ENCODE data around the gene BAHCC1.
A peak's percentile ranks its signal among the peaks of the same experiment; 100 is the strongest.

Gene BAHCC1

DNA sequence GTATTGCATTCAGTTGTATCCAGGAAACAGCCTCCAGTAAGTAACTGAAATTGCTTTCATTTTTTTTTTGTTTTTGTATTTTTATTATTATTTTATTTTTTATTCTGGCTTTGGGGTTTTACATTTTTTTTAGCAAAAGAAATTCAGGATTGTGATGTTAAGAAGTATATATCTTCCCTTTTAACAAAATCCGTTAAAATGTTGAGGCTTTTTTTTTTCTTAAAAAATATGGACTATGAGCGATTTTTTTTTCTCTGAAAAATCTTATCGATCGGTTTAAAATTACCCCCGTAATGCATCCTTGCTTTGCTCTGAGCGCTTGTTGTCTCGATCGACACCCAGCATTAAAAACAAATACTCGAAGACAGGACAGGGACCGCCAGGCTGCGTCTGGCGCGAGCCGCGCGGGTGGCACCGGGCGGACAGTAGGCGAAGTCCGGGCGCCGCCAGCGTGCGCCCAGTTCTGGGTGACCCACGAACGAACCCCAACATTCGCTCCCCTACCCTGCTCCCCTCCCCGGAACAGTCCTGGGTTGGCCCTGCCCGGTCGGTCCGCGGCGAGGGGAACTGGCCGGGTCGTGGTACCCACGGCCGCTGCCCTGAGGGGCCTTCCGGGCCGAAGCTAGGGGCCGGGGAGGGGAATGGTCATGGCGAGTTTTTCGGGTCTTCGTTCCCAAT is 482 bp downstream of the BAHCC1 start:
- H3K4me3 ChIP-seq (IDR thresholded peaks at IDR 0.05; ENCODE audit: insufficient read depth, low read depth, low read length): no peak overlapping the region
- H2AFZ ChIP-seq (ENCODE audit: low read depth): no peak overlapping the region
- no peaks in the 10 kb centered on the region for H3K79me2 ChIP-seq (ENCODE audit: insufficient read depth, low read depth)
- no peaks in the 10 kb centered on the region for H3K36me3 ChIP-seq (ENCODE audit: insufficient read depth)
- H3K9ac ChIP-seq: no peak overlapping the region
- H3K27ac ChIP-seq: no peak overlapping the region
- H4K20me1 ChIP-seq (ENCODE audit: insufficient read depth): no peaks in the 10 kb centered on the region
- peak overlapping the region; percentile 65; the same call in 1 of the 2 replicates for H3K4me2 ChIP-seq
- peaks cover 93% of the 10 kb centered on the region for H3K27me3 ChIP-seq (ENCODE audit: insufficient read depth, low read depth)
- H3K4me1 ChIP-seq (ENCODE audit: low read depth, poor library complexity, severe bottlenecking): peaks cover 19% of the 10 kb centered on the region
- TF ChIP-seq, protein P1, sequence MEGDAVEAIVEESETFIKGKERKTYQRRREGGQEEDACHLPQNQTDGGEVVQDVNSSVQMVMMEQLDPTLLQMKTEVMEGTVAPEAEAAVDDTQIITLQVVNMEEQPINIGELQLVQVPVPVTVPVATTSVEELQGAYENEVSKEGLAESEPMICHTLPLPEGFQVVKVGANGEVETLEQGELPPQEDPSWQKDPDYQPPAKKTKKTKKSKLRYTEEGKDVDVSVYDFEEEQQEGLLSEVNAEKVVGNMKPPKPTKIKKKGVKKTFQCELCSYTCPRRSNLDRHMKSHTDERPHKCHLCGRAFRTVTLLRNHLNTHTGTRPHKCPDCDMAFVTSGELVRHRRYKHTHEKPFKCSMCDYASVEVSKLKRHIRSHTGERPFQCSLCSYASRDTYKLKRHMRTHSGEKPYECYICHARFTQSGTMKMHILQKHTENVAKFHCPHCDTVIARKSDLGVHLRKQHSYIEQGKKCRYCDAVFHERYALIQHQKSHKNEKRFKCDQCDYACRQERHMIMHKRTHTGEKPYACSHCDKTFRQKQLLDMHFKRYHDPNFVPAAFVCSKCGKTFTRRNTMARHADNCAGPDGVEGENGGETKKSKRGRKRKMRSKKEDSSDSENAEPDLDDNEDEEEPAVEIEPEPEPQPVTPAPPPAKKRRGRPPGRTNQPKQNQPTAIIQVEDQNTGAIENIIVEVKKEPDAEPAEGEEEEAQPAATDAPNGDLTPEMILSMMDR (conservative IDR thresholded peaks at IDR 0.05; ENCODE audit: low read depth, low read length): no peak

DNA sequence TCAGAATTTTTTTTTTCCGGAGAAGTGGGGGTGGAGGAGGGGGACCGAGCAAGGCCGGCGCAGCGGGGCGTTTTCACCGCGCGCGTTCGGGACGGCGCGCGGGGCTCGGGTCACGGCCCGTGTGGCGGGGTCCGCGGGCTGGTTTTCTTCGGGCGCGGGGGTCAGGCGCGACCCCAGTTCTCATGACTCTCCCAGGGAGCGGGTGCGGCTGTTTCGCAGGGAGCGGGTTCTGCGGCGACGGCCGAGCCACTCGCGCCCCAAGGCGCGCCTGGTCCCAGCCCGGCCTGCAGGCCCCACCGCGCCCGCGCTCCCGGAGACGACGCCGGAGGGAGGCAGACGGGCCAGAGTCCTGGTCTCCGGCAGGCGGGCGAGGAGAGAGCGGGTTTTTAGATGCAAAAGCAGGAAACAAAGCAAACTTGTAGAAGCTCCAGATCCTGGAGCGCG is 1.0 kb downstream of the BAHCC1 start:
- Histone ChIP-seq H3K36me3 (ENCODE audit: insufficient read depth) (no peaks in the 10 kb centered on the region), H3K27ac (no peak overlapping the region), H3K4me2 (no peak overlapping the region; the same call in 1 of the 2 replicates), H3K9ac (no peak overlapping the region), H3K27me3 (ENCODE audit: insufficient read depth, low read depth) (peaks cover 93% of the 10 kb centered on the region), H4K20me1 (ENCODE audit: insufficient read depth) (no peaks in the 10 kb centered on the region), H3K4me1 (ENCODE audit: low read depth, poor library complexity, severe bottlenecking) (peaks cover 19% of the 10 kb centered on the region), H3K79me2 (ENCODE audit: insufficient read depth, low read depth) (no peaks in the 10 kb centered on the region), H2AFZ (ENCODE audit: low read depth) (no peak overlapping the region; the same call in 1 of the 2 replicates), H3K4me3 (IDR thresholded peaks at IDR 0.05; ENCODE audit: insufficient read depth, low read depth, low read length) (no peak overlapping the region)
- TF ChIP-seq, protein P1 (conservative IDR thresholded peaks at IDR 0.05; ENCODE audit: low read depth, low read length): no peak

DNA sequence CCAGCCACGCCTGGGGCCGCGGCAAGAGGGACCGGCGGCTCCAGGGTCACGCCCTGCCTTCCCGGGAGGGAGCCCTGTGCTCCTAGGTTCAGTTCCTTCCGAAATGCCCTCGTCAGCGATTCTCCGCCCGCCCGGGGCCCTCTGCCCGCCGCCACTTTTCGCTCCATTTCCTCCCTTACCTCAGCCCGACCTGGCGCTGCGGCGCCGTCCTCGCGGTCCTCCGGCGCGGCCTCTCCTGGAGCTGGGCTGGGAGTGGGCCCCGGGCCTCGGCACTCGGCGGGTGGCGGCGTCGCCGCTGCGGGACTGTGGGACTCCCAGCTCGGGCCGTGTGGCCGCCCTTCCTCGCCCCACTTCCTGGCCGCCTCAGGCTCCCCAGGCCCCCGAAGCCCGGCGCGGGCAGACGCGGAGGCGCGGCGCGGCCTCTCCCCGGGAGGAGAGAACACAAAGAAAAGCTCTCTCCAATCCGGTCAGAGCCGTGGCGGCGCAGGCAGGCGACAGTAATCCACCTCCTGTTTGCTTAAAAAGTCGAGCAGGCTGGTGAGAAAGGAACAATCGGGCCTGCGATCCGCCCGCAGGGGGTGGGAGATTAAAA is 1.6 kb downstream of the BAHCC1 start:
- Histone ChIP-seq H3K27ac (no peak overlapping the region), H4K20me1 (ENCODE audit: insufficient read depth) (no peaks in the 10 kb centered on the region), H2AFZ (ENCODE audit: low read depth) (no peak overlapping the region; the same call in 1 of the 2 replicates), H3K36me3 (ENCODE audit: insufficient read depth) (no peaks in the 10 kb centered on the region), H3K9ac (no peak overlapping the region), H3K4me3 (IDR thresholded peaks at IDR 0.05; ENCODE audit: insufficient read depth, low read depth, low read length) (no peak overlapping the region), H3K4me1 (ENCODE audit: low read depth, poor library complexity, severe bottlenecking) (peaks cover 19% of the 10 kb centered on the region), H3K79me2 (ENCODE audit: insufficient read depth, low read depth) (no peaks in the 10 kb centered on the region), H3K4me2 (peak overlapping the region; percentile 56; the same call in 1 of the 2 replicates), H3K27me3 (ENCODE audit: insufficient read depth, low read depth) (peaks cover 93% of the 10 kb centered on the region)
- TF ChIP-seq, protein P1 (conservative IDR thresholded peaks at IDR 0.05; ENCODE audit: low read depth, low read length): no peak

DNA sequence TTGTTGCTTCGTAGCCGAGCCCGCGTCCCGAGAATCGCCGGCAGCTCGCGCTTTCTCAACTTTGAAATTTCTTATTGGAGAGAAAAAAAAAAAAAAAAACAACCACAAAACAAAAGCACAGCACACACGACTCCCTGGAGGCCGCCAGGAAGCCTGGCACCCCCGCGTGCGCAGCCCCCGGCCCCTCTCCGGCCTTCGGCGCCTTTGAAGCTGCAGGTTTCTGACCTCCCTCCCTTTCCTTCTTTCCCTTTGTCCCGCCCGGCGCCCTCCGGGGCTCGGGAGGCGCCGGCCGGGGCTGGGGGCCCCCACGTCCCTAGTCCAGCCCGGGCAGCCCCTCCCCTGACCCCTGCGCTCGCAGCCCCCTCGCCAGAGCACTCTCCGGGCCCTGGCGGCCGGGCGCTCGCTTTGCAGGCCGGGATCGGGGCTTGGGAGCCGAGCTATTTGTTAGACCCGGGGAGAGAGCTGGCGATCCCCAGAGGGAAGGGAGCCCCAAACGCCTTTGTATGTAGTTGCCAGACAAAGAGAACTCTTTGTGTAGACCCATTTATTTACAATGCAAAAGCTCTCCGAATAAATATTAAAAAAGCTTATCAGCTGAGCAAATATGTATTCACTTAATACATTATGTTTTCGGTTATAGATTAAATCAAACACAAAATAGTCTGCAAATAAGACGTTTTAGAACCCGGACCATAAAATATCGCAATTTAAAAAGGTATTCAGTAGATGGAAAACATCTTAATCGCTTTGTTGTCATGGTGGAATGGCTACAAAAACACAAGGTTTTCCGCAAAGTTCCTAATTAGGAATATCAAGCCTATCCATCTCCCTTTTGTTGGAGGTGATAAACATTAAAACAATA is 2.3 kb downstream of the BAHCC1 start:
- Histone ChIP-seq H3K9ac (no peak overlapping the region), H3K79me2 (ENCODE audit: insufficient read depth, low read depth) (no peaks in the 10 kb centered on the region), H3K4me1 (ENCODE audit: low read depth, poor library complexity, severe bottlenecking) (peaks cover 19% of the 10 kb centered on the region), H3K27me3 (ENCODE audit: insufficient read depth, low read depth) (peaks cover 93% of the 10 kb centered on the region), H3K4me2 (peak overlapping the region; percentile 56), H2AFZ (ENCODE audit: low read depth) (no peak overlapping the region; the same call in 1 of the 2 replicates), H3K4me3 (IDR thresholded peaks at IDR 0.05; ENCODE audit: insufficient read depth, low read depth, low read length) (no peak overlapping the region), H3K36me3 (ENCODE audit: insufficient read depth) (no peaks in the 10 kb centered on the region), H4K20me1 (ENCODE audit: insufficient read depth) (no peaks in the 10 kb centered on the region), H3K27ac (no peak overlapping the region)
- TF ChIP-seq, protein P1 (conservative IDR thresholded peaks at IDR 0.05; ENCODE audit: low read depth, low read length): no peak
